GM12878 (cell line): ENCODE measurements around the gene FZD8. TPM values are rescaled to one million over a fixed set of nuclear protein-coding genes. Genes with fewer than 3 reads are reported as not detected.

Source experiments
- ATAC-seq: fragments of 200-7000 bp; cut with Tn5 transposase; 3 replicates; pipeline ENCODE4 v1.9.1; 2020; ENCODE audit warnings: mild to moderate bottlenecking, moderate library complexity
- BruUV-seq: library from RNA; stranded (reverse); fragments of 400-500 nt; replicated peaks from 2 replicates; lab custom pipeline; 2021; lab: Mats Ljungman, UMichigan
- CTCF ChIA-PET: fragments of 300-600 bp; sonication (Branson Sonifier 250); formaldehyde crosslinking; extraction: SDS; loops from one replicate; lab custom pipeline; 2021; ENCODE audit warnings: inconsistent platforms; lab: Yijun Ruan, JAX
- POLR2A ChIA-PET: fragments of 350-600 bp; formaldehyde crosslinking; extraction: SDS; loops from one replicate; lab custom pipeline; 2021; ENCODE audit warnings: inconsistent platforms; lab: Charles Lee
- RAD21 ChIA-PET: fragments of 300-600 bp; sonication (Branson Sonifier 250); formaldehyde crosslinking; loops from one replicate; lab custom pipeline; 2023; ENCODE audit warnings: antibody characterized with exemption; ENCODE audit not compliant: unreplicated experiment; lab: Charles Lee
- SMC1A ChIA-PET: fragments of 300-600 bp; sonication (Branson Sonifier 250); formaldehyde crosslinking; loops from one replicate; lab custom pipeline; 2023; ENCODE audit not compliant: unreplicated experiment, uncharacterized antibody; lab: Charles Lee
- DNase-seq: peaks from one replicate; pipeline ENCODE4 v3.0.0-alpha.2; 2011; ENCODE audit warnings: low read depth, low spot score
- FAIRE-seq: peaks from 3 replicates; lab custom pipeline; 2011; peaks lifted over from hg19 to GRCh38; lab: Jason Lieb, UNC
- H2AFZ ChIP-seq: 2 replicates; pipeline ENCODE4 v1.6.0; 2011; ENCODE audit warnings: low read depth, low read length, control low read depth; ENCODE audit not compliant: control insufficient read depth
- H3K27ac ChIP-seq: 2 replicates; pipeline ENCODE4 v1.5.1; 2011; ENCODE audit warnings: control low read depth; ENCODE audit not compliant: control insufficient read depth, insufficient read depth
- H3K27me3 ChIP-seq, 2 experiments: replicated peaks in 1 of 2; 2 replicates each; pipeline versions ENCODE4 v1.6.0 to v1.6.1; 2011; ENCODE audit warnings: low read length in 1 of 2; ENCODE audit not compliant: control insufficient read depth in 2 of 2, insufficient read depth in 2 of 2
- H3K36me3 ChIP-seq, 2 experiments: 2 replicates each; pipeline ENCODE4 v1.5.1; 2011; ENCODE audit warnings: low read length in 1 of 2; ENCODE audit not compliant: control insufficient read depth in 2 of 2, insufficient read depth in 2 of 2
- H3K4me1 ChIP-seq: 2 replicates; pipeline ENCODE4 v1.6.1; 2011; ENCODE audit warnings: mild to moderate bottlenecking, low read length, moderate library complexity, mixed read lengths; ENCODE audit not compliant: control insufficient read depth, insufficient read depth
- H3K4me2 ChIP-seq: 2 replicates; pipeline ENCODE4 v1.6.0; 2011; ENCODE audit warnings: control low read depth; ENCODE audit not compliant: control insufficient read depth, insufficient read depth
- H3K4me3 ChIP-seq: fragments of 200-600 bp; sonication (generic); 2 replicates; pipeline ENCODE4 v1.5.1; 2016
- H3K79me2 ChIP-seq: 2 replicates; pipeline ENCODE4 v1.6.0; 2011; ENCODE audit warnings: low read length; ENCODE audit not compliant: control insufficient read depth, insufficient read depth
- H3K9ac ChIP-seq: 2 replicates; pipeline ENCODE4 v1.8.0; 2011; ENCODE audit warnings: low read length, control low read depth, mixed read lengths; ENCODE audit not compliant: control insufficient read depth, insufficient read depth
- H3K9me3 ChIP-seq: replicated peaks from 3 replicates; pipeline ENCODE4 v1.5.1; 2011; ENCODE audit warnings: mild to moderate bottlenecking, low read length; ENCODE audit not compliant: control insufficient read depth, insufficient read depth
- H4K20me1 ChIP-seq: 2 replicates; pipeline ENCODE4 v1.6.0; 2011; ENCODE audit not compliant: control insufficient read depth, insufficient read depth
- NR2C2 ChIP-seq: IDR thresholded peaks from 2 replicates; pipeline ENCODE4 v1.6.1; 2011; ENCODE audit warnings: borderline replicate concordance, low read depth; ENCODE audit not compliant: control insufficient read depth, insufficient read length
- WGBS: methylation state at CpG from one replicate; pipeline ENCODE4 v1.1.6; 2016; ENCODE audit warnings: low lambda C conversion rate; ENCODE audit not compliant: insufficient replicate concordance, insufficient coverage; ENCODE audit errors: missing lambda C conversion rate; 5-methylcytosine and 5-hydroxymethylcytosine counted together
- in situ Hi-C: fragments of 300-500 bp; cut with MboI; formaldehyde crosslinking; loops from 9 replicates; pipeline ENCODE4 v1.14.3; 2018; ENCODE audit warnings: mixed read lengths
- intact Hi-C: fragments of 100-400 bp; cut with micrococcal nuclease; formaldehyde crosslinking; loops from one replicate; pipeline ENCODE4 v1.14.2; 2022; ENCODE audit not compliant: unreplicated experiment
- polyA plus RNA-seq, 11 experiments: library from polyadenylated mRNA; depleted of rRNA in 4 of 11; unstranded in 6 of 11; stranded (reverse) in 5 of 11; fragments of >200 nt; fragmentation: Nextera tagmentation in 4 of 11; fragmentation: Illumina TruSeq in 1 of 11; extraction: Ambion mirVana in 4 of 11; extraction: Trizol in 1 of 11; gene quantifications; 1 replicate in 1 of 11; 2 replicates in 10 of 11; pipeline versions ENCODE4 v1.2.1 to v1.2.3, GENCODE V29; 2011 to 2016; ENCODE audit warnings: inconsistent platforms in 2 of 11, missing spikeins in 2 of 11, low read depth in 1 of 11
- total RNA-seq, 4 experiments: library from RNA; depleted of rRNA in 3 of 4; stranded (reverse); fragments of >200 nt in 3 of 4; fragmentation: Illumina TruSeq in 1 of 4; extraction: Trizol in 1 of 4; gene quantifications; 2 replicates each; pipeline versions ENCODE4 v1.2.1 to v1.2.3, GENCODE V29; 2013 to 2021
- TF ChIP-seq, protein P1 (sequence below), 3 experiments: IDR thresholded peaks in 2 of 3; conservative IDR thresholded peaks in 1 of 3; 2 replicates each; pipeline ENCODE4 v1.5.1; 2011; ENCODE audit warnings: low read depth in 3 of 3, low read length in 3 of 3, mild to moderate bottlenecking in 3 of 3, control low read depth in 2 of 3, moderate library complexity in 2 of 3, inconsistent platforms in 1 of 3, mixed read lengths in 1 of 3; ENCODE audit not compliant: control insufficient read depth in 2 of 3, insufficient read depth in 1 of 3; ENCODE audit errors: extremely low read depth in 1 of 3

Gene FZD8
- total and polyA plus RNA-seq, 10 of the 15 experiments (the other 5 are each of a cell fraction or from before 2014, with no cell fraction given), result 0.03 to 0.72 (median 0.10) TPM; not detected in 3

DNA sequence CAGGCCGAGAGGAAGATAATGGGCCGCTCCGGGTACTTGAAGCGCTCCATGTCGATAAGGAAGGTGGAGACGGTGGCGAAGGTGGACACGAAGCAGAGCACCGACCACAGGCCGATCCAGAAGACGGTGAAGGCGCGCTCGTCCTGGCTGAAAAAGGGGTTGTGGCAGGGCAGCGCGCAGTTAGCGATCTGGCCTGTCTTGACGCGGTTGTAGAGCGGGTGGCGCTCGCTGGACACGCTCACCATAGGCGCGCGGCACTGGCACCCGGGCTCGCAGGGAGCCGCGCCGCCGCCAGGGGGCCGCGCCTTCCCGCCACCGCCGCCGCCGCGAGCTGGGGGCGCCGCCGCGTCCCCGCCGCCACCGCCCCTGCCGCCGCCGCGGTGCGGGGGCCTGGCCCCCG lies 1.6 kb downstream of the FZD8 start:
- no peak for DNase-seq
- H3K4me3 ChIP-seq, result no peak overlapping the region

More for the DNA sequence above, 1.6 kb downstream of the FZD8 start:
- ChIA-PET RAD21 (no interaction called here), SMC1A (no interaction called here), POLR2A (no interaction called here), CTCF (no interaction called here)
- Histone ChIP-seq H4K20me1 (no peaks in the 10 kb centered on the region), H3K9ac (no peak overlapping the region), H3K27ac (no peak overlapping the region), H3K4me1 (0 out of 2 replicates have a peak, but pooled peaks cover 3% of the 10 kb centered on the region), H3K79me2 (no peaks in the 10 kb centered on the region), H3K9me3 (no peaks in the 10 kb centered on the region; the same call in 2 of the 3 replicates), H2AFZ (no peak overlapping the region), H3K36me3 (no peaks in the 10 kb centered on the region), H3K27me3 (peaks cover 0 to 13% of the 10 kb centered on the region in 2 experiments), H3K4me2 (peak overlapping the region; percentile 67; the same call in 1 of the 2 replicates)
- no peak for FAIRE-seq
- TF ChIP-seq NR2C2, result no peak
- TF ChIP-seq, protein P1, sequence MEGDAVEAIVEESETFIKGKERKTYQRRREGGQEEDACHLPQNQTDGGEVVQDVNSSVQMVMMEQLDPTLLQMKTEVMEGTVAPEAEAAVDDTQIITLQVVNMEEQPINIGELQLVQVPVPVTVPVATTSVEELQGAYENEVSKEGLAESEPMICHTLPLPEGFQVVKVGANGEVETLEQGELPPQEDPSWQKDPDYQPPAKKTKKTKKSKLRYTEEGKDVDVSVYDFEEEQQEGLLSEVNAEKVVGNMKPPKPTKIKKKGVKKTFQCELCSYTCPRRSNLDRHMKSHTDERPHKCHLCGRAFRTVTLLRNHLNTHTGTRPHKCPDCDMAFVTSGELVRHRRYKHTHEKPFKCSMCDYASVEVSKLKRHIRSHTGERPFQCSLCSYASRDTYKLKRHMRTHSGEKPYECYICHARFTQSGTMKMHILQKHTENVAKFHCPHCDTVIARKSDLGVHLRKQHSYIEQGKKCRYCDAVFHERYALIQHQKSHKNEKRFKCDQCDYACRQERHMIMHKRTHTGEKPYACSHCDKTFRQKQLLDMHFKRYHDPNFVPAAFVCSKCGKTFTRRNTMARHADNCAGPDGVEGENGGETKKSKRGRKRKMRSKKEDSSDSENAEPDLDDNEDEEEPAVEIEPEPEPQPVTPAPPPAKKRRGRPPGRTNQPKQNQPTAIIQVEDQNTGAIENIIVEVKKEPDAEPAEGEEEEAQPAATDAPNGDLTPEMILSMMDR (IDR thresholded peaks at IDR 0.05 in 2 of 3, conservative IDR thresholded peaks at IDR 0.05 in 1 of 3; ENCODE audit: control insufficient read depth in 2 of 3, extremely low read depth in 1 of 3, insufficient read depth in 1 of 3, low read depth in 3 of 3, low read length in 3 of 3), result peak in 2 of 3 experiments; percentile 32 to 44; a peak in 4 of 6 replicates
- no peak for ATAC-seq
- in situ Hi-C loops (no loop called here), intact Hi-C loops (no loop called here)
- no TSS peak for BruUV-seq
- whole genome bisulfite sequencing, result 5% methylated on average over 32 of the region's 53 CpGs
